Measurements from ENCODE around the gene DPH1.
A peak's percentile ranks its signal among the peaks of the same experiment; 100 is the strongest.

DPH1 gene

GRCh38 chr17:2087597-2088211 is 57.8 kb downstream of the DPH1 start:
- no peak for TF ChIP-seq CTCF (IDR thresholded peaks at IDR 0.05; ENCODE audit: low read depth, low read length)
- no peak for DNase-seq (ENCODE audit: extremely low read depth, low read depth)

GRCh38 chr17:2089021-2089422 is 59.1 kb downstream of the DPH1 start:
- TF ChIP-seq CTCF (IDR thresholded peaks at IDR 0.05; ENCODE audit: low read depth, low read length): no peak
- DNase-seq (ENCODE audit: extremely low read depth, low read depth): no peak

DNA sequence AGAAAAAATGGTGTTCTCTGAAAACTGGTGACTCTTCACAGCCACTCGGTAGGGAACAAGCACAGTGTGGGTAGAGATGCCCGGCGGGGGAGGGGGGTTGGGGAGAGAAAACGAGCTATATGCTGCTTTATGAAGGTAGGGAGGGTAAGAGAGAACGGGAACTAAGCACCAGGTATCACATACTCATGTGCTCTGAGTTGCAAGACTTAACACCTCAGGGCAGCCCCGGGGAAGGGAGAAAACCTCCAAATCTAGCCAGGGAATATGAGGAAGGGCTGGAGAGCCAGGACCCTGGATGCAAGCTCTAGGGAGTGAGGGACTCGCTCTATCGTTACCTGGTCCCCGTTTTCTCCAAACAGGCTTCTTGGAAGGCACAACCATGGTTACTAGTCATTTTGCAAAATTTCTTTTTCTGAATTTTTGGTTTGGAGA is 60.3 kb downstream of the DPH1 start:
- no peak for DNase-seq (ENCODE audit: extremely low read depth, low read depth)
- TF ChIP-seq CTCF (IDR thresholded peaks at IDR 0.05; ENCODE audit: low read depth, low read length): no peak

GRCh38 chr17:2090804-2091534 is 61.0 kb downstream of the DPH1 start:
- TF ChIP-seq CTCF (IDR thresholded peaks at IDR 0.05; ENCODE audit: low read depth, low read length): peak; percentile 53
- DNase-seq (ENCODE audit: extremely low read depth, low read depth): peak; percentile 84

DNA sequence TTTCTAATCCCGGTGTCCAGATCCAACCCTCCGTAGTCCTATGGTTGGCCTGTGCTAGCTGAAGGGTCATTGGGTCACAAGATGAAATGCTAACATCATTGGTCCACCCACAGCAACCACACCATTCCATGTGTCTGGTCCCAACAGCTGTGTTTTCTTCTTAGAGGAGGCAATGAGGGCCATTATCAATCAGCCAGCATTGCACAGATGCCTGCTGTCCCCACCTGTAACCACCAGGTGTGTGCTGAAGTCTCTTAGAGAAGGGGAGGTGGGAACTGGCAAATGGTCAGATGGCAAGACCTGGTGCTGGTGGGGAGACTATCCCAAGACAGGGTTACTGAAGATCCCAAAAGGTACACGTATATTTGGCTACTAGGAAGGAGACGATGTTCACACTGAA is 62.3 kb downstream of the DPH1 start:
- no peak for TF ChIP-seq CTCF (IDR thresholded peaks at IDR 0.05; ENCODE audit: low read depth, low read length)

DNA sequence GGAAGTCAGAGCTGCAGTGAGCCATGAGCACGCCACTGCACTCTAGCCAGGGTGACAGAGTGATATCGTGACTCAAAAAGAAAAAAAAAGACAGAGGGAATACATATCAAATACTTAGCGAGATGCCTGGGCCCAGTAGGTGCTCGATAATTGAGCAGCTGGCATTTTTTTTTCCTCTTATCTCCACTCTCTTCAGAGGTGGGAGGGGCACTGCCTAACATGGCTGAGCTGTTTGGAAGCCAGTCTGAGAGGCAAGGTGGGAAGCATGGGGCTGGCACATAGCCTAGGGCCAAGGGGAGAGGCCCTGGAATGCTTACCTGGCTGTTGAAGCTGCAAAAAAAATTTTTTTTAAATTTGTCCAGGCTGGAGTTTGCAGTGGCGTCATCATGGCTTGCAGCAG is 63.4 kb downstream of the DPH1 start:
- no peak for TF ChIP-seq CTCF (IDR thresholded peaks at IDR 0.05; ENCODE audit: low read depth, low read length)
- no peak for DNase-seq (ENCODE audit: extremely low read depth, low read depth)

More for the DNA sequence above, 62.3 kb downstream of the DPH1 start:
- no peak for DNase-seq (ENCODE audit: extremely low read depth, low read depth)

Measured in AG09319 (cell line).